ENCODE results near the gene PHLDB3. TPM values are rescaled to one million over a fixed set of nuclear protein-coding genes. Genes with fewer than 3 reads are reported as not detected.
"Not testable (repeated sequence)": the region's sequence is repeated elsewhere in the genome, so short reads cannot be mapped to it uniquely, and the experiment has no call there.

The PHLDB3 gene
- total RNA-seq, 1 donor from 2014 or later, result 6.0 TPM

GRCh38 chr19:43455321-43456113, 49.0 kb downstream of the PHLDB3 start:
- DNase-seq (no peak), ATAC-seq (no peak)
- intact Hi-C loops (cut with micrococcal nuclease), result no loop called here

- DNase-seq, result no peak
- ATAC-seq, result no peak
- intact Hi-C loops (cut with micrococcal nuclease), result no loop called here
These were observed 50.5 kb downstream of the PHLDB3 start for GRCh38 chr19:43454031-43454430.

GRCh38 chr19:43452582-43452981, 52.0 kb downstream of the PHLDB3 start:
- intact Hi-C loops (cut with micrococcal nuclease), result no loop called here
- no peak for DNase-seq
- ATAC-seq, result no peak

DNA sequence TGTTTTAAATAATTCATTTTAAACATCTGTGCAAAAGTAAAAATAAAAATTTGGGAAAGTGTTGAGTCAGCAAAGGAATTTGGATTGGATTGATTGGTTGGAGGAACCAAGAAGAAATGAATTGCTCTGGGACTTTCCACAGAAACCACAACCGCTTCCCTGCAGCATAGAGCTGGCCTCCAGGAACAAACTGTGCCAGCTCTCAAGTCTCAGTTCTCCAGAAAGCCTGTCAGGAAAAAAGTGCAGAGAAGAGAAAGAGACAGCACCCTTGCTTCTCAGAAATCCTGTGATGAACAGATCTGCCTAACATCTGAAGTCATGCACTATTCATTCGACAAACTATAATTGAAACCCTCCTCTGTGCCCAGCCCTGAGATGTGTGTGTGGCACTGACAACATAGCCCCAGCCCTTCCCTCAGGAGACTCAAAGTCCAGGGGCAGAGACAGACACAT, 54.0 kb downstream of the PHLDB3 start:
- intact Hi-C loops (cut with micrococcal nuclease), result no loop called here
- ATAC-seq, result no peak

GRCh38 chr19:43447655-43448054, 56.9 kb downstream of the PHLDB3 start:
- intact Hi-C loops (cut with micrococcal nuclease), result loop anchor here (2.0 kb wide), 1 partner anchor 71 kb away; no protein-coding TSS in a partner anchor
- no peak for ATAC-seq
- DNase-seq, result no peak

More for the DNA sequence above, 54.0 kb downstream of the PHLDB3 start:
- no peak for DNase-seq

DNA sequence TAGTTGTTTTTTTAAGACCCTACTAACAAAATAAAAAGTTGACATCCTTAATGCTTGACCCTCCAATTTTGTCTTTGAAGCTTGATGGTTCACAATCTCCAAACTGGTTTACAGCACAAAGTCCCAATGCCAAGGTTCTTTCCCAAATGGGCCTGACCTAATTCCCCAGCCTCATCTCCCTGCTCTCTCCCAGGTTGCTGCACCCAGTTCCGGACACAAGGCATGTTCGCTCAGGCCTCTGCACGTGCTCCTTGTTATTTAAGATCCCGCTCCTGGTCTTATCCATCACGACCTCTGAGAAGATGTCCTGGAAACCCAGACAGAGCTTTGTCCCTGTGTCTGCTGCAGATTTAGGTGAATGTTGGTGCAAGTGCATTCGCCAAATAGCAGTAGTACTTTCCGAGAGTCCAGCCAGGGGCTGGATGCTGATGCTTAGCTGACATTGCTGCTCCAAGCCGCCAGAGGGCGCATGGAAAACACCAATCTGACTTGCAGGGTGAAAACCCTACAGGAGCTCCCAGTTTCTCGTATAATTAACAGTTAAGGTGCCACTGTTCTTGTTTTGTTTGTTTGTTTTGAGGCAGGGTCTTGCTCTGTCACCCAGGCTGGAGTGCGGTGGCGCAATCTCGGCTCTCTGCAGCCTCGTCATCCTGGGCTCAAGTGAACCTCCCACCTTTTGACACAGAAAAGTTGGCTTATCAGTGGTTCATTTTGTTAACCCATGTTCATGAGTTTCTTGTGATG, 57.6 kb downstream of the PHLDB3 start:
- ATAC-seq, result peak; percentile 88
- intact Hi-C loops (cut with micrococcal nuclease), result loop anchor here (2.0 kb wide), 1 partner anchor 72 kb away; no protein-coding TSS in a partner anchor
- DNase-seq, result peak; percentile 83

GRCh38 chr19:43445426-43445825, 59.1 kb downstream of the PHLDB3 start:
- intact Hi-C loops (cut with micrococcal nuclease), result no loop called here
- no peak for ATAC-seq
- no peak for DNase-seq

DNA sequence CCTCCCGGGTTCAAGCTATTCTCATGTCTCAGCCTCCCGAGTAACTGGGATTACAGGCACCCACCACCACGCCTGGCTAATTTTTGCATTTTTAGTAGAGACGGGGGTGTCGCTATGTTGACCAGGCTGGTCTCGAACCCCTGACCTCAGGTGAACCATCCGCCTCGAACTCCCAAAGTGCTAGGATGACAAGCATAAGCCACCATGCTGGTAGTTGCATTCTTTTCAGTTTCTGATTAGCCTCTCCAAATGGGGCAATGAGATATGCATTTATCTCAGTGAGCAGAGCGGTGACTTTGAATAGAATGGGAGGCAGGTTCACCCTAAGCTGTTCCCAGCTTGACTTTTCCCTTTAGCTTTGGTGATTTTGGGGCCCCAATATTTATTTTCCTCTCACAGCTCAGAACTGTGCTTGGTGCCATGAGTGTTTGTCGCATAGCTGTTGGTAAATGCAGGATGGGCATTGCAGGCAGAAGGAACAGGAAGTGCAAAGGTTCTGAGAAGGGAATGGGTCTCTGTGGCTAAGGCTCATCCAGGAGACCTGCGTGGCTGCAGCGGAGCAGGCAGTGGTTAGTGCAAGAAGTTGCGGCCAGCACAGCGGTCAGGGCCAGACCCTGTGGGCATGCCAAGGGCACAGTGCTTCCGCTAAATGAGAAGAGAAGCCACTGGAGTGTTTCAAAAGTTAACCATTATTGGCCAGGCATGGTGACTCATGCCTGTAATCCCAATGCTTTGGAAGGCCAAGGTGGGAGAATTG, 59.8 kb downstream of the PHLDB3 start:
- no peak for ATAC-seq
- intact Hi-C loops (cut with micrococcal nuclease), result no loop called here
- DNase-seq, result no peak

GRCh38 chr19:43444091-43444490, 60.5 kb downstream of the PHLDB3 start:
- intact Hi-C loops (cut with micrococcal nuclease); ATAC-seq; DNase-seq: not testable (repeated sequence)

DNA sequence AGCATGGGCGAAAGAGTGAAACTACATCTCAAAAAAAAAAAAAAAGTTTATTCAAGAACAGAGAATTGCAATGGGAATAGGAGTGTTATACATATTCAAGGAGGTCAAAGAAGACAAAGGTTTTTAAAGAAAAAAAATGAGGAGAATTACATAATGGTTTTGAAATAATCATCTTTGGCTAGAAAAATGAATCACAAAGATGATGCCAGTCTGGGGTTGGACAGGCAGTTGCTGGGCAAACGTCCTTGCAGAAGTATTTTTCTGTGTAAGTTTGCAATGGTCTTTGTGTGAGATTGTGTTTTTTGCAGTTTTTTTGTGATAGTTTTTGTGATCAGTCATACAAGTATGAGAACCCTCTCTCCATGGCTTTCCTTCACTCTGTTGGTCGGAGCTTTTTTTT, 62.8 kb downstream of the PHLDB3 start:
- no peak for ATAC-seq
- DNase-seq, result no peak
- intact Hi-C loops (cut with micrococcal nuclease), result no loop called here

DNA sequence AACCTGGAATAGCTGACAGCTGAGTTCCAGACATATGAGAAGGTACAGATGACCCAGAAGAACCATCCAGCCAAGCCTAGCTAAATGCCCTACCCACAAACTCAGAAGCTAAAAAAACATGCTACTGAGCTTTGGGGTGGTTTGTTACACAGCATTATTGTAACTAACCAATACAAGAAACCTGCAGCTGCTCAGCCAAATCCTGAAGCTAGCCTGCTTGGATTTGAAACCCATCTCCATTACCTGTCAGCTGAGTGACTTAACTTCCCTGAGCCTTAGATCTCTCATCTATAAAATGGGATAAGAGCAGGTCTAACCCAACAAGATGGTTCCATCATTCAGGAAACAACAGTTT, 64.9 kb downstream of the PHLDB3 start:
- intact Hi-C loops (cut with micrococcal nuclease), result no loop called here
- DNase-seq (no peak), ATAC-seq (no peak)

DNA sequence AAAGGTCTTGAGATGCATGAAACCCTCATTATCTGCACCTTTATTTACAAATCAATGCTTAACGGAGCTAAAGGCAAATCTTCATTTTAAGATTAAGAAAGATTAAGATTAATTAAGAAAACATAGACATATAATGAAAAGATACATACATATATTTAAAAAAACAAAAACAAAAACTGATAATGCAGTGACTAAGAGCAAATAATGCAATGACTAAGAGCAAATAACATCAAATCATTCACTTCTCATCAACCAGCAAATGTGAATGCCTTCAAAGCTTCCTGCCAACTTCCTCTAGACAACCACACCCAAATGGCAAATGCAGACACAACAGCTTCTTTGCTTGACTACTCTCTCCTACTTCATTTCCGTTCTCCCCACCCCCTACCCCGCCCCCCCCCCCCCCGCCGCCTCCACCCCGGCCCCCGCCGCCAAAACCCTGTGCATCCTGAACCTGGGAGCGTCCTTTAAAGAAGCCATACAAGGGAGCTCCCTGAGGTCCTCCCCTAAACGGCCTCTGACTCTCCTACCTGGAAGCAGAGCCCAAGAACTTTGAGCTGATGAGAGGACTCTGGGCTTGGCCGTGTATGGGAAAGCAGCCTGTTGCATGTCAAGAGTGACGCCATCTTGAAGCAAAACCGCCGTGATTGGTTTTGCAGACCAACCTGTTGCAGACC, 65.4 kb downstream of the PHLDB3 start:
- DNase-seq (no peak), ATAC-seq (peak; percentile 75)
- intact Hi-C loops (cut with micrococcal nuclease), result no loop called here

- ATAC-seq, result peak; percentile 99
- DNase-seq, result peak; percentile 81
- intact Hi-C loops (cut with micrococcal nuclease), result no loop called here
These were observed 66.1 kb downstream of the PHLDB3 start for GRCh38 chr19:43438291-43439031.

DNA sequence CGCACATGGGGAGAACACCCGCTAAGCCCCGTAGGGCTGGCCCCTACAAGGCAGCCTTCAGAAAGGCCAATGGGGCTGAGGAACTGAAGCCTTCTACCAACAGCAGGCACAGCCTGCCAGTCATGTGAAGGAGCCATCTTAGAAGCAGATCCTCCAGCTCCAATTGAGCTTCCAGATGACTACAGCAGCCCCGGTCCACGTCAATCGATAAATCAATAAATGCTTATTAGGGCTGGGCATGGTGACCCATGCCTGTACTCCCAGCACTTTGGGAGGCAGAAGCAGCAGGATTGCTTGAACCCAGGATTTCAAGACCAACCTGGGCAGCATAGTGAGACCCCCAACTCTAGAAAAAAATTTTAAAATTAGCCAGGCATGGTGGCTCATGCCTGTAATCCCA, 66.8 kb downstream of the PHLDB3 start:
- intact Hi-C loops (cut with micrococcal nuclease), result no loop called here
- DNase-seq (no peak), ATAC-seq (no peak)

DNA sequence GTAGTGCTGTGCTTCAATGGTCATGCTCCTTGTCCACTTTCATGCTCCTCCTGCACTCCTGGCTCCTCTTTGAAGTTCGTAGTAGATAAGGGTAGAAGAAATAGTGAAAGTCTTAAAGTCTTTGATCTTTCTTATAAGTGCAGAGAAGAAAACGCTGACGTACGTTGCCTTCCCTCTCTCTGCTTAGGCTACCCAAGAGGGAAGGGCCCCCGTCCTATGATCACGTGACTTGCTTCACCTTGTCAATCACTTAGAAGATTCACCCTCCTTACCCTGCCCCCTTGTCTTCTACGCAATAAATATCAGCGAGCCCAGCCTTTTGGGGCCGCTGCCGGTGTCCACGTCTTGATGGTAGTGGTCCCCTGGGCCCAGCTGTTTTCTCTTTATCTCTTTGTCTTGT, 67.3 kb downstream of the PHLDB3 start:
- intact Hi-C loops (cut with micrococcal nuclease); ATAC-seq: not testable (repeated sequence)

DNA sequence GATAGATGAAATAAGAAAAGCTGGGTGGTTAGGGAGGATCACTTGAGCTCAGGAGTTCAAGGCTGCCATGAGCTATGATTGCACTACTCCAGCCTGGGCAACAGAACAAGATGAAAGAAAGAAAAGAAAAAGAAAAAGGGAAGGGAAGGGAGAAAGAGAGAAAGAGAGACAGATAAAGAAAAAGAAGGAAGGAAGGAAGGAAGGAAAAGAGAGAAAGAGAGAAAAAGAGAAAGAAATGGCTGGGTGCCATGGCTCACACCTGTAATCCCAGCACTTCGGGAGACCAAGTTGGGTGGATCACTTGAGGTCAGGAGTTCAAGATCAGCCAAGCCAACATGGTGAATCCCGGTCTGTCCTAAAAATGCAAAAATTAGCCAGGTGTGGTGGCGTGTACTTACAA, 68.8 kb downstream of the PHLDB3 start:
- ATAC-seq (no peak), DNase-seq (no peak)
- intact Hi-C loops (cut with micrococcal nuclease), result no loop called here

More for the DNA sequence above, 67.3 kb downstream of the PHLDB3 start:
- not testable (repeated sequence) for DNase-seq

- DNase-seq, result no peak
- intact Hi-C loops (cut with micrococcal nuclease), result no loop called here
- no peak for ATAC-seq
These were observed 70.9 kb downstream of the PHLDB3 start for GRCh38 chr19:43433689-43434088.

DNA sequence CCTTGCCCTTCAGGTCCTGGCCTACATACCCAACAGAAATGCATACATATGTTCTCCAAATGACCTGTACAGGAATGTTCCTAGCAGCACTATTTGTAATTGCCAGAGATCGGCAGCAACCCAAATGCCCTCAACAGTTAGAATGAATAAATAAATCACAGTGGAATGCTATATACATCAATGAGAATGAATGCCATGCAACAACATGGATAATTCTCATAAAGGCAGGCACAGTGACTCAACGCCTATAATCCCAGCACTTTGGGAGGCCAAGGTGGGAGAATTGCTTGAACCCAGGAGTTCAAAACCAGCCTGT, 71.2 kb downstream of the PHLDB3 start:
- DNase-seq (no peak), ATAC-seq (no peak)
- intact Hi-C loops (cut with micrococcal nuclease), result no loop called here

DNA sequence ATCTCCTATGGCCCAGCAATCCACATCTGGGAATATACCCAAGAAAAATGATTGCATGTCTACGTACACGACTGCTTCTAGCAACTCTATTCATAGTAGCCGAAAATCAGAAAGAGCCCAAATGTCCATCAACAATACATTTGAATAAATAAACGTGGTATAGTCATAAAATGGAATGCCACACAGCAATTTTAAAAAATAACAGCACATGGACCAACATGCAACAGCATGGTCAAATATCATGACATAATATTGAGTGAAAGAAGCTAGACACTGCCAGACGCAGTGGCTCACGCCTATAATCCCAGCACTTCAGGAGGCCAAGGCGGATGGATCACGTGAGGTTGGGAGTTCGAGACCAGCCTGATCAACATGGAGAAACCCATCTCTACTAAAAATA, 73.6 kb downstream of the PHLDB3 start:
- ATAC-seq (no peak), DNase-seq (no peak)
- intact Hi-C loops (cut with micrococcal nuclease), result no loop called here

All from left ventricle myocardium superior (tissue), 1 donor.